Activated CD4-positive, alpha-beta T cell treated with anti-CD3 and anti-CD28 coated beads, Interleukin-2, Interleukin-4, amounts not matched to agents 100 ng/mL and 50 ng/mL, durations not matched to agents 16 hours and 8 hours (primary cell): ENCODE measurements around the gene NLGN3.

Experiments used
- DNase-seq: peaks from one replicate; pipeline ENCODE4 v3.0.0-alpha.2; 2020; ENCODE audit warnings: low spot score

NLGN3 gene

DNA sequence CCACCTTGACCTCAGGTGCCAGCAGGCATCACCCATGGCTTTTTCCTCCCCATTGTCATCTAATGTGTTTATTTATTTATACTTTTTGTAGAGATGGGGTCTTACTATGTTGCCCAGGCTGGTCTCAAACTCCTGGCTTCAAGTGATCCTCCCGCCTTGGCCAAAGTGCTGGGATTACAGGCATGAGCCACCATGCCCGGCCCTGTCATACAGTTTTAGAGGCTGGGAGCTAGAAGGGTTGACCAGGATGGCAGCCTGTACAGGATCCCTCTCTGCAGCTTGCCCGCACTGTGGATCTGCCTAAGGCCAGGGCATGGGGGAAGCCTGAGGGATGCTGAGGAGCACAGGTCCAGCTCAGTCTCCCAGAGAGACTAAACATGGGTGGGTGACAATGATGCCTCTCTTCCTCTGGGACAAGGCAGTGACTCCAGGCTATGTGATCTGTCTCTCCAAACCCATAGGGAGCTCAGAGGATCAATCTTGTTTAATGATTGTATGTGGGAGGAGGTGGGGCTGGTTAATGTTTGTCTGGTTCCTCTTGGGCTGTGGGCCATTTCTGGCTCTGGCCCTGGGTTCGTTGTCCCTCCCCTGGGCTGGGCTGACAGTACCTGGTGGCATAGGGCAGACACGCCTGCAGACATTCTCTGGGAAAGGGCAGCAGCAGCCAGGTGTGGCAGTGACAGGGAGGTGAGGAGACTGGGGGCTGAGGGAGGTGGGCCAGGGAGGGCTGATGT, 70.1 kb downstream of the NLGN3 start:
- DNase-seq, result no peak

DNA sequence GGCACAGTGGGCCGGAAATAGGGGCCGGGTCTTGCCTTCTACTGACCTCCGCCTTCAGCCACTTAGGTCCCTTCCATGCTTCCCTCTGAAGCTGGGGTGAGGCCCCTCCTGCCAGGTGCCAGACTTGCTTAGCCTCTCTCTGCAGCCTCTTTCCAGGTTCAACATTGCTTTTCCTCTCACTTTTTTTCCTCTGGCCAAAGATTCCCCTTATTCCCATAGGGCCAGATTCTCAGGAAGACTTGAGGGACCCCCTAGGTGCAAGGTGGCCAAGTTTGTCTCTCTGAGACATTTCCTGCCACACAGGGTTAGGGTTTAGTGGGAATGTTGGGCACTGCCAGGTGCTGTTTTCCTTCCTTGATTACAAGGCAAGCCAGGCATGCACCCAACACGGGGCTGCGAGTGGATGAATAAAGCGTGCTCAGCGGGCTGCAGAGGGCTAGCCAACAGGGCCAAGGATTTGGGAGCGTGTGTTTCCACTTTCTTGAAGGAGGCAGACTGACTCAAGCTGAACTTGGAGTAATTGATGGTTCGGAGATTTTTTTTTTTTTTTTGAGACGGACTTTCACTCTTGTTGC, 70.8 kb downstream of the NLGN3 start:
- no peak for DNase-seq

DNA sequence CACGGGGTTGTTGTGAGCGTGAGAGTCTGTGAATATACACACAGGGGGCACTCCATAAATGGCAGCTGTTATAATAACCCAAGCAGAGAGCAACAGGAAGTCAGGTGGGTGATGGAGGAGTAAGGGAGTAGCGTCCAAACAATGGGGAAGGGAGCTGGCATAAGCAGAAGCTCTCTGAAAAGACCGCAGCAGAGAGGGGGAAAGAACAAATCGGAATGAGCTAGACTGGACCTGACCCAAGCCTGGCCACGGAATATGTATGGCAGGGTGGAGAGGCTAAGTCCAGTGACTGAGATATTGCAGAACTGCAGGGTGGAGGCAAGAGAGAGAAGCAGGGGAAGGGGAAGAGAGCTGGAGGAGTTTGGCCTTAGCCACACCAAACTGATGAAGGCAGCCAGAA, 71.8 kb downstream of the NLGN3 start:
- DNase-seq, result no peak

DNA sequence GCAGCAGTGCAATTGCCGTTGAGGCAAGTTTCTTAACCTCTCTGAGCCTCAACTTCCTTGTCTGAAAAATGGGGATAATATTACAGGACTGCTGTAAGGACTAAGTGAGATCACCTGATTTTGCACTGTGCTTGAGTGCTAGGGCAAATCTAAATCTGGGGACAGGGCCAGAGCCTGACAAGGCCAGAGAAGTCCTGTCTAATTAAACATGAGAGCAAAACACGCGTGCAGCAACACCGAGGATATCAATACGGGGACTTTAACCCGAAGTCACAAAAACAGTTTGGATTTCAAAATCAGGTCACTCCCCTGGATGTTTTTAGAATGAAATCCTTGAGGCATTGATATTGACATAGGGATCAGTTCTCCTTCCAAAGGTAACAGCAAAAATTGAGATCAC, 72.7 kb downstream of the NLGN3 start:
- no peak for DNase-seq
